ENCODE measurements around the gene ATP5PF.
A peak's percentile ranks its signal among the peaks of the same experiment; 100 is the strongest.
"Not testable (repeated sequence)": the region's sequence is repeated elsewhere in the genome, so short reads cannot be mapped to it uniquely, and the experiment has no call there.

ATP5PF gene

DNA sequence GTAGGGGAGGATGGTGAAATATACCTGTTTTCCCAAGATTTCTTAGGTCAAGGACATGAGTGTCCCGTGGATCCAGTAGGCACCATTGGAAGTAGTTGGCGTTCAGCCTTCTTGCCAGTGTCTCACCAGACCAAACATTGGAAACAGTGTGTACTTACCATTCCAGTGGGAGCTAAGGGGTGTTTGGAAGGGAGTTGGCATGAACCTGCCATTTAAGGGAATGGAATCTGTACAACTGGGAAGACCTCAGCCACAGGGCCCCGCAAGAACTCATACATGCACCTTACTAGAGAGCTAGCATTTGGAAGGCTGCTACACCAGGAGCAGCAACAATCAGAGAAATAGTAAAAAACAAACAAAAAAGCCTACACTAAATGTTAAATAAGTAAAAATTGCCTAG lies 12.7 kb downstream of the ATP5PF start:
- no peak for DNase-seq

DNA sequence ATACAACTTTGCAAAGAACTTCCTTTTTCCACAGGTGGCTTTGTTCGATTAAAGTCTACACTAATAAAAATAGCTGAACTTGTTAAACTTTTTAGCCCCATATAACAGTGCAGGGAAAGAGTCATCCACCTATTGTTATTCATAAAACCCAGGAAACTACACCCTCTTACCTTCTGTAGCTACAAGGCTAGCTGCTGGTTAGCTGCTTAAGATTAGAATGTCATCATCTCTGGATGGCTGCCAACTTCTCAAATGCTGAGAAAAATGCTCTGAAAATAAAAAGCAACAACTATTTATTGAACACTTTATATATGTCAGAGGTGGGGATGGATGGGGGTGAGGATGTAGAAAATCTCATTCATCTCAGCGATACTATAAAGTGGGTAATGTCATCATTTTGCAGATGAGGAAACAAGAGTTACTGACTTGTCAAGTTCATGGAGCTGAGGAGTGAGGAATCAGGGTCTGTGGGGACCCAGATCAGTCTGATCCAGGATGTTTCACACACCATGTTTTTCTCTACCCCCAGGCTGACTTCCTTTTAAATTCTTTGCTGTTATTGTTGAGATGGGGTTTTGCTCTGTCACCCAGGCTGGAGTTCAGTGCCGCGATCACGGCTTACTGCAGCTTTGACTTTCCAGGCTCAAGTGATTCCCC lies 17.1 kb downstream of the ATP5PF start:
- DNase-seq = no peak

DNA sequence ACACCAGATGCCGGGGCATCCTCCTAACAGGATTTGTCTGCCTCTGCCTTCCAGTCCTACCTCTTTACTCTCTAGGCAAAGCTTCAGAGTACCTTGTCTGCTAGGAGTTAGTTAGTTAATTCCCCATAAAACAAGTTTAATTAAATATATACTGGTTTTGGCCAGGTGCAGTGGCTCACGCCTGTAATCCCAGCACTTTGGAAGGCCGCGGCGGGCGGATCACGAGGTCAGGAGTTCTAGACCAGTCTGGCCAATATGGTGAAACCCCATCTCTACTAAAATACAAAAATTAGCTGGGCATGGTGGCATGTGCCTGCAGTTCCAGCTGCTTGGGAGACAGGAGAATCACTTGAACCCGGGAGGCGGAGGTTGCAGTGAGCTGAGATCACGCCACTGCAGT lies 20.6 kb downstream of the ATP5PF start:
- not testable (repeated sequence) for DNase-seq

DNA sequence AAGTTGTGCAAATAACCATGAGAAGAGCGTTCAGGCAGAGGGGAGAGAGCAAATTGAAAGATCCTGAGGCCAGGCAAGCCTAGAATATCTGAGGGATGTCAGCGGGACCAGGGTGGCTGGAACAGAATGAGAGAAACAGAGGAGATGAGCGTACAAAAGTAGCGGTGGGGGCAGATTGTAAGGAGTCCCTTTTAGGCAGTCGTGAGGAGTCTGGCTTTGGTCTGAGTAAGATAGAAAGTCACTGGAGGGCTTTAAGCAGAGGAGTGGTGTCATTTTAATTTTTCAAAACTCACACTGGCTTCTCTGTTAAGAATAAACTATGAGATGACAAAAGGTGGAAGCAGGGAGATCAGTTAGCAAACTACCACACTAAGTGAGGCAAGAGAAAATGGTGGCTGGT lies 24.2 kb downstream of the ATP5PF start:
- no peak for DNase-seq

DNA sequence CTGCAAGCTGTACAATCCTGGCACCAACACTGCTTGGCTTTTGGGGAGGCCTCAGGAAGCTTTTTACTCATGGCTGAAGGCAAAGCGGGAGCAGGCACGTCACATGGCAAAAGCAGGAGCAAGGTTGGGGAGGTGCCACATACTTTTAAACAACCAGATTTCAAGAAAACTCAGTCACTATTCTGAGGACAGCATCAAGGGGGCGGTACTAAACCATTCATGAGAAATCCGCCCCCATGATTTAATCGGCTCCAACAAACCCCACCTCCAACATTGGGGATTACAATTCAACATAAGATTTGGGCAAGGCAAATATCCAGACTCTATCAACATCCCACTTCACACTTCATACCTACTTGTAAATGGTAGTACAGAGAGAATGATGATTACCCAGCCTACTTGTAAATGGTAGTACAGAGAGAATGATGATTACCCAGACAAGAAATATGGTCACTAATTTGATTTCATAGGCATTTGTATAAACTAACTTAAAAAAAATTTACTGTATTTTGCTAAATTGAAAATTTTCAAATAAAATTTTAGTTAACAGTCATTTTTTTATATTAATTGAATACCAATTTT lies 24.9 kb downstream of the ATP5PF start:
- DNase-seq = no peak

DNA sequence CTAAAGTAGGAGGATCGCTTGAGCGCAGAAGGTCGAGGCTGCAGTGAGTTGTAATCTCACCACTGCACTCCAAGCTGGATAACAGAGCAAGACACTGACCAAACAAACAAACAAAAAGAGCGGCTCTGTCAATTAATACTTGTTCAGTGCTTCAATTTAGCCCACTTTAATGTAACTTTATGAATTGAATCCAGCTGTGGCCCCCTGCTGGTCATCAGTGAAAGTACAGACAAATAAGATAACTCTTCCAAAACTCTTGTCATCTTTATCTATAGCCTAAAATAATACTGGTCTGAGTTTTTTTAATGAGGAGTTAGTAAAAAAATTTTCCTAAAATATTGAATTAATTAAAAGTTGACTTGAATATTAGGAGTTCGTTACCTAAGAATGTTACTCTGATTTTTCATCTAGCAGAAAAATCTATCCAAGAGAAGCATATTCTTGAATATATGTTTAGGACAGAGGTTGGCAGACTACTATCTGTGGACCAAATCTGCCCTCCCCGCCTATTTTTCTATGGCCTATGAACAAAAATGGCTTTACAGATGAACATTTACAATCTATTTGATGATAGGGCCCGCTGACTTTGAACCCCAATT lies 26.1 kb downstream of the ATP5PF start:
- peak; percentile 76 for DNase-seq

DNA sequence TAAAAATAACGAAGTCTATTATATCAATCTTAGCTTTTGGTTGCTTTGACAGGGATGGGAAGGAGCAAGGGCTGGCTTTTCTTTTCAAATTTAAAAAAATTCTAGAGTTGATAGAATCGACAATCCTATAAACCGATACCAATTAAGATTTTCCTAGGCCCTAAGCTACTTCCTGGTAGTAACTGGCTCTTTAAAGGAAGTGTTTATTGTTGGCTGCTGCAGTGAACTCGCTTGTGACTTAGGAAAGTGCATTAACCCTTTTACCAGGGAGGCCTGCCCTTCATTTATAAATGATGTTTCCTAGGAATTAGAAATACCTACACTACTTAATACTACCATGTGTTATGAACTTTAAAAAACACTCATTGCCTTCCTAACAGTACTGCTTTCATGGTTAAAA lies 33.2 kb downstream of the ATP5PF start:
- DNase-seq = no peak

DNA sequence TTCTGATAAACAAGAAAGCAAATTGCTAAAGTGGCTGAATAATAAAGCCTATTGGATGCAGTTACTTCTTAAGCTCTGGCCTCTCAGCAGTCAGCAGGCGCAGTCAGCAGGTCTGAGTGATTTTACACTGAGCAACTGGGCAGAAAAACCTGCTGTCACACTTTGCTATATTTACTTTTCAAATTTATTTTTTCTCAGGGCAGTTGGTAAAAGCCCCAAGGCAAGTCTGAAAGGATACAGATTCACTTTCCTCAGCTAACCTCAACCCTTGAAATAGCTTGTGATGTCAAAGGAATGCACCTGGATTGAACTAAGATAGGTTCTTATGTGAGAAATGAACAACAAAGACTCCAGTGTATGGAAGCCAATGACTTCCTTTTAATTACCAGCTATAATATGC lies 34.0 kb downstream of the ATP5PF start:
- DNase-seq = no peak

DNA sequence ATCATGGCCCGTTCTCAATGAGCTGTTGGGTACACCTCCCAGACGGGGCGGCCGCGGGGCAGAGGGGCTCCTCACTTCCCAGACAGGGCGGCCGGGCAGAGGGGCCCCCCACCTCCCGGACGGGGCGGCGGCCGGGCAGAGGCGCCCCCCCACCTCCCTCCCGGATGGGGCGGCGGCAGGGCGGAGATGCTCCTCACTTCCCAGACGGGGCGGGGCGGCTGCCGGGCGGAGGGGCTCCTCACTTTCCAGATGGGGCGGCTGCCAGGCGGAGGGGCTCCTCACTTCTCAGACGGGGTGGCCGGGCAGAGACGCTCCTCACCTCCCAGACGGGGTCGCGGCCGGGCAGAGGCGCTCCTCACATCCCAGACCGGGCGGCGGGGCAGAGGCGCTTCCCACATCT lies 39.2 kb downstream of the ATP5PF start:
- DNase-seq = not testable (repeated sequence)

DNA sequence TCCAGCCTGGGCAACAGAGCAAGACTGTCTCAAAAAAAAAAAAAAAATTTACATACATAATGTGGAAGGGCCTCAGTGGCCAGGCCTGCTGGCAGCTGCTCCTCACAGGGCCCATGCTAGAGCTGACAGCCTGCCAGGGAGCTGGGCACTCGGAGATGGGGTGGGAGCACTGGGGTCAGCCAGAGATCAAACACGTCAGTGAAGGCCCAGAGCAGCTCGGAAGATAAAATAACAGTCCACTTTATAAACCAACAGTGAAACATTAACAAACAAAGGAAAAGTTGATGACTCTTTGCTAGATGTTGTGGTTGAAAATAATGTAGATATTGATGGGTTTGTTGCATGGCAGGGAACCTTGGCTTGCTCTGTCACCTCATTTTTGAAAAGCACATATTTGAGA lies 42.7 kb downstream of the ATP5PF start:
- no peak for DNase-seq

DNA sequence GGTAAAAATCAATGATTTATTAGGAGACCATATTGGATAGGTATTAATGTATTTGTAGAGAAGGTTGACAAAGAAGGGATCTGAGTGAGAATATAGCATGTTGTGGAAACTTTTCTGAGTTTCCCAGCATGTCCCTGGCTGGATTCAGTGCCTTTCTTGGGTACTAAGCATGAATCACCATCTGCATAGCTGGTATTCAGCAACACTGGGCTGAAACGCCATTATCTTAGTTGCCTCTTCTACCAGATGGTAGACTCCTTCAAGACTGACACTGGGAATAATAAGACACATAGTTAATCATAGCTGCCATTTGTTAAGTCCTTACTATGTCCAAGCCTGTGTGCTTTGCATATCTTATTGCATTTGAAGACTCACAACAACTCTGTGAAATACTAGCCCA lies 45.5 kb downstream of the ATP5PF start:
- DNase-seq = no peak

DNA sequence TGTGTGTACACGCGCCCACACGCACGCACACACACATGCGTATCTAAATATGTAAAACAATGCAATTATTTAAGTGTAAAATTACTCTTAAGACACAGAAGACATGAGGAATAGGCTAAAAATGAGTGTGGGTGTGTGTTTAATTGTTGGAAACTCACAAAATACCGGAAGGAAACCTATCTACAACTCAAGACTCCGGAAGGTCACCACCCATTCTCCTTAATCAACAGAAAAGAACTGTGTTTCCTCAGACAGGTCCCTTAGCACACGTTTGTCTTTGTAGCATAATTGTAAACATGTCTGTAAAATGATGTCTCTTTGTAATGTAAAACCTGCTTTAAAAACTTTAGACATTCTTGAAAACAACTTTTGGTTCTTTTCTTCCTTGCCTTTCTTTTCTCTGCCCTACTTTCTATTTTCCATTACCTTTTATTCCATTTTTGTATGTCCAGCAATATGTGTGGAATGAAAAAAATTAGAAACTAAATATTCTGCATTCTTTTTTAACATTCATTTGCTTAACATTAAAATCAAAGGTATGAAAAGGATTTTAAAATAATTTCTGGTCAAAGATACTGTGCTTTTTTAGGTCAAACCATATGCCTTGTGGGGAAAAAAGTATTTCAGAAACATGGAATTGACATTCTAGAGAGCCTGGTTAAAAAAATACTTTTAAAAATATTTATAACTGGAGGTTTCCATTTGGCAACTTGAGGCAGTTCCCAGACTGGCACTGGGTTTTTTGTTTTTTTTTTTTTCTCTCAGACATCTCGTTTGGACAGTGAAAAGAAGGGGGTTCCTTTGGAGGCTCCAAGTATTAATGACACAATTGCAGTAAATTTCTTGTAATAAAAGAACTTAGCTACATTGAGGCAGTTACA lies 46.2 kb downstream of the ATP5PF start:
- no peak for DNase-seq

DNA sequence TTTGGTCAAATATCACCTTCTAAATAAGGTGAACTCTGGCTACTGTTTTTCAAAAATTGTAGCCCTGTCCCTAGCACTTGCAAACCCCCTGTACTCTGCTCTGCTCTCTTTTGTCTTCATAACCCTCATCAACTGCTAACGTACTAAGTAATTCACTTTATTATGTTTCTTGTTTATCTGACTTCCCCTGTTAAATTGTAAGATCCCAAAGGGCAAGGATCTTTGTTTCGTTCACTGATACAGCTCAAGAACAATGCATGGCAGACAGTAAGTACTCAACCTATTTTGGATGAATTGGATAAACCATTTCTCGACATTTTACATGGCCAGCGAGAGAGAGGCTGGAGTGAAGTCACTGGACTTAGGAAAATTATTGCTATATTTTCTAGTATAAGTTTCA lies 46.9 kb downstream of the ATP5PF start:
- DNase-seq = no peak

DNA sequence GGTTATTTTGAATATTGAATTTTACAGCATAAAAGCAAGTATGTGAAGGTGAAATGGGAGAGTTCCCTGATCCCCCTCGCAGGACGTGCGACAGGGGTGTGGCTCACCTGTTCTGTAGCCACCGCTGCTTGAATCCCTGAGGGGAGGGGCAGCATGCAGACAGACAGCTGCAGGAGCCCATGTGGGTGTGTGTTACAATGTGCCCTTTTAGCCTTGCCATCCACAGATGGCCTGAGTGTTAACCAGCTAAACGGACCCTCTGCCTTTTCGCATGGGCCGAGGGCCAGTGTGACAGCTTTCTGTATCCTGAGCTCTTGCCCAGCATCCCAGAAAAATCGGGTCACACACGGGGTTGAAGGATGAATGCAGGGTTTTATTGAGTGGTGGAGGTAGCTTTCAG lies 52.3 kb downstream of the ATP5PF start:
- no peak for DNase-seq

DNA sequence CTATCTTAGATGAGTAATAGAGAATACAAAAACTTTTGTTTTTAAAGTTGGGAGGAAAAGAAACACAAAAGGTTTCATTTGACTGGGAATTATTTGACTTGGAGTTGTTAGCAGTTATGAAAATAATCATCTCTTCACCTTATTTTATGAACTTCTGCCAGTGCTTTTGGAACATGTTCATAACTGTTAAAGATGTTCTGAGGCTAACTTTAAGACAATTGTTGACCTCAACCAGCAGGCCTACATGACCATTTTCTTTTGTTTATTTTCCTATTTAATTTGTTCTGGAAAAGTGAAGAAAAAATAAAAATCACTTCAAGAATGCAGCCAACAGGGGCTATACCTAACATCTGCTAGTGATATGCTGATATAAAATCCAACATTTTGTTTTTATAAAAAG lies 58.3 kb downstream of the ATP5PF start:
- DNase-seq = no peak

All from activated effector memory CD4-positive, alpha-beta T cell treated with anti-CD3 and anti-CD28 coated beads, Interleukin-2, amount 50 U/mL, for 16 hours (primary cell).